Endothelial cell (in vitro differentiated cells): Measurements from ENCODE around the gene WDFY4. TPM values are rescaled to one million over a fixed set of nuclear protein-coding genes. Genes with fewer than 3 reads are reported as not detected.
A peak's percentile ranks its signal among the peaks of the same experiment; 100 is the strongest.

Source experiments
- DNase-seq: peaks from one replicate; pipeline ENCODE4 v3.0.0; 2021; ENCODE audit warnings: low spot score
- H3K27ac Mint-ChIP-seq: one replicate; pipeline ENCODE4 v1.8.0; 2021; ENCODE audit warnings: mixed read lengths, inconsistent platforms; ENCODE audit not compliant: unreplicated experiment
- H3K27me3 Mint-ChIP-seq: one replicate; pipeline ENCODE4 v1.8.0; 2021; ENCODE audit warnings: mild to moderate bottlenecking, moderate library complexity, mixed read lengths, inconsistent platforms; ENCODE audit not compliant: unreplicated experiment
- H3K36me3 Mint-ChIP-seq: one replicate; pipeline ENCODE4 v1.8.0; 2021; ENCODE audit warnings: mild to moderate bottlenecking, low read depth, mixed read lengths, inconsistent platforms; ENCODE audit not compliant: unreplicated experiment
- H3K4me1 Mint-ChIP-seq: one replicate; pipeline ENCODE4 v1.8.0; 2021; ENCODE audit warnings: mild to moderate bottlenecking, mixed read lengths, inconsistent platforms; ENCODE audit not compliant: unreplicated experiment
- H3K4me3 Mint-ChIP-seq: one replicate; pipeline ENCODE4 v1.8.0; 2021; ENCODE audit warnings: mild to moderate bottlenecking, mixed read lengths, inconsistent platforms; ENCODE audit not compliant: unreplicated experiment
- H3K9me3 Mint-ChIP-seq: one replicate; pipeline ENCODE4 v1.8.0; 2021; ENCODE audit warnings: mixed read lengths, inconsistent platforms; ENCODE audit not compliant: unreplicated experiment
- total RNA-seq: library from RNA; stranded (reverse); fragmentation: NEBNext Ultra II Directional; extraction: Animal tissue kit (Norgen Biotek cat#: 25700); gene quantifications from one replicate; pipeline ENCODE4 v1.2.1, GENCODE V29; 2021; ENCODE audit not compliant: unreplicated experiment
- TF ChIP-seq, protein P1 (sequence below): fragments of 200-600 bp; sonication (generic); IDR thresholded peaks from one replicate; pipeline ENCODE4 v1.5.0; 2021; ENCODE audit warnings: antibody characterized with exemption; ENCODE audit not compliant: unreplicated experiment

Gene WDFY4
- total RNA-seq, 1 donor from 2014 or later, result 0.54 TPM

DNA sequence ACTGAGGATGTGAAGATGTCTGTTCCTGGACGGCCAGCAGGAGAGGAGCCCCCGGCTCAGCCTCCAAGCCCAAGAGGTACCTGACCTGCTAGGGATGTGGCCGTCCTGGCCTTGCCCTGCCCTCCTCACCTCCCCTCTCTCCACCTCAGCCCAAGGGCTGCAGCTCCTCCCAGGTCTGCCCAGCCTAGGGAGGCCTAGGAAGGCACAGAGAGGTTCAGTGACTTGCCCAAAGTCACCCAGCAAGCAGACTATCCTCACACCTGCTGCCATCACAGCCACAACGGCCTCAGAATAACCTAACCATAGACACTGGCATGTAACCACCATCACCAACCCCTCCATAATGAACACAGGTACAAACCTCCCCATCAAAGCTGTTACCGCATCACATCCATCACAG lies 293.6 kb downstream of the WDFY4 start:
- H3K4me1 Mint-ChIP-seq, result peaks cover 6% of the 10 kb centered on the region
- H3K4me3 Mint-ChIP-seq, result no peak overlapping the region
- DNase-seq, result no peak
- H3K36me3 Mint-ChIP-seq, result no peaks in the 10 kb centered on the region
- TF ChIP-seq, protein P1, sequence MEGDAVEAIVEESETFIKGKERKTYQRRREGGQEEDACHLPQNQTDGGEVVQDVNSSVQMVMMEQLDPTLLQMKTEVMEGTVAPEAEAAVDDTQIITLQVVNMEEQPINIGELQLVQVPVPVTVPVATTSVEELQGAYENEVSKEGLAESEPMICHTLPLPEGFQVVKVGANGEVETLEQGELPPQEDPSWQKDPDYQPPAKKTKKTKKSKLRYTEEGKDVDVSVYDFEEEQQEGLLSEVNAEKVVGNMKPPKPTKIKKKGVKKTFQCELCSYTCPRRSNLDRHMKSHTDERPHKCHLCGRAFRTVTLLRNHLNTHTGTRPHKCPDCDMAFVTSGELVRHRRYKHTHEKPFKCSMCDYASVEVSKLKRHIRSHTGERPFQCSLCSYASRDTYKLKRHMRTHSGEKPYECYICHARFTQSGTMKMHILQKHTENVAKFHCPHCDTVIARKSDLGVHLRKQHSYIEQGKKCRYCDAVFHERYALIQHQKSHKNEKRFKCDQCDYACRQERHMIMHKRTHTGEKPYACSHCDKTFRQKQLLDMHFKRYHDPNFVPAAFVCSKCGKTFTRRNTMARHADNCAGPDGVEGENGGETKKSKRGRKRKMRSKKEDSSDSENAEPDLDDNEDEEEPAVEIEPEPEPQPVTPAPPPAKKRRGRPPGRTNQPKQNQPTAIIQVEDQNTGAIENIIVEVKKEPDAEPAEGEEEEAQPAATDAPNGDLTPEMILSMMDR, result no peak
- no peaks in the 10 kb centered on the region for H3K9me3 Mint-ChIP-seq
- H3K27me3 Mint-ChIP-seq, result peaks cover 10% of the 10 kb centered on the region
- H3K27ac Mint-ChIP-seq, result no peak overlapping the region

DNA sequence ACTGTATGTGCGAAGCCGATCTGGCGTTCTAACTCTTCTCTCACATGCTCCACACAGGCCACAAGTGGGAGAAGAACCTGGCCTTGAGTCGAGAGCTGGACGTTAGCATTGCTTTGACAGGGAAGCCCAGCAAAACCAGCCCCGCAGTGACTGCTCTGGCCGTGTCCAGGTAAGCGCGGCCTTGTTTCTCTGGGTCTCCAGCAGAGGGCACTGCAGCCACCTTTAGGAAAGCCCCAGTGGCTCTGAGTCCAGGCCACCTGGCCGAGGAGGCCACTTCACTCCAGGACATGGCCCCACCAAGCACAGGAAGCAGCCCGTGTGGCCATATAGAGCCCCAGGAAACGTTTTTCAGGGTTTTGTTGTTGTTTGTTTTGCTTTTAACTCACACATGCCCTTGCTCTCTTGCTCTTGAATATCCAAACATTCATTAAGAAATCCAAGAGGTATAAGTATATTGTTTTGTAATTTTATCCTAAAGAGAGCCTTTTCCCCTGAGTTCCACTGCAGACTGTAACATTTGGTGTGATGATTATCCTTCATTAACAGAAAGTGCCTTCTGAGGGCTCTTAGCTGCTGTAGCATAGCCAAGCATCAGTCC lies 296.7 kb downstream of the WDFY4 start:
- peaks cover 5% of the 10 kb centered on the region for H3K27me3 Mint-ChIP-seq
- no peak overlapping the region for H3K4me3 Mint-ChIP-seq
- H3K36me3 Mint-ChIP-seq, result no peaks in the 10 kb centered on the region
- H3K4me1 Mint-ChIP-seq, result peaks cover 6% of the 10 kb centered on the region
- H3K9me3 Mint-ChIP-seq, result no peaks in the 10 kb centered on the region
- TF ChIP-seq, protein P1, result peak; percentile 83
- peak; percentile 82 for DNase-seq
- no peak overlapping the region for H3K27ac Mint-ChIP-seq

DNA sequence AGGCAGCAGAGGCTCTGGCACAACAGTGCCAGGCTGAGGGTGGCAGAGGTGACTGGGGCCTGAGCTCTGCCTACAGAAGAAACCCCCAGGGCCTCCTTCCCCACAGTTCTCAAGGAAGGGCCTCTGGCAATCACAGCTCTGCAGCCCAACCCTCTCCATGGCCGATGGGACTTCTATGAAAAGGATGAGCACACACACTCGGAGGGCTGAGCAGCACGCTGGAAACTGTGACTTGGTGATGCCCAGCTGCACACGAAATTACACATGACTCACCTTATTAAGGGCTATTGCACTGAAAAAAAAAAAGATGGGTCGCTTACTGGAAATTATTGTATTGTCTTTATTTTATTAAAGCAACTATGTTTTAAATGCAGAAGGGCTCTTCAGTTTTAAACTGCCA lies 297.9 kb downstream of the WDFY4 start:
- H3K9me3 Mint-ChIP-seq, result no peaks in the 10 kb centered on the region
- TF ChIP-seq, protein P1, result no peak
- H3K27ac Mint-ChIP-seq, result no peak overlapping the region
- peaks cover 7% of the 10 kb centered on the region for H3K4me1 Mint-ChIP-seq
- no peak overlapping the region for H3K4me3 Mint-ChIP-seq
- no peaks in the 10 kb centered on the region for H3K36me3 Mint-ChIP-seq
- DNase-seq, result no peak
- peaks cover 5% of the 10 kb centered on the region for H3K27me3 Mint-ChIP-seq

DNA sequence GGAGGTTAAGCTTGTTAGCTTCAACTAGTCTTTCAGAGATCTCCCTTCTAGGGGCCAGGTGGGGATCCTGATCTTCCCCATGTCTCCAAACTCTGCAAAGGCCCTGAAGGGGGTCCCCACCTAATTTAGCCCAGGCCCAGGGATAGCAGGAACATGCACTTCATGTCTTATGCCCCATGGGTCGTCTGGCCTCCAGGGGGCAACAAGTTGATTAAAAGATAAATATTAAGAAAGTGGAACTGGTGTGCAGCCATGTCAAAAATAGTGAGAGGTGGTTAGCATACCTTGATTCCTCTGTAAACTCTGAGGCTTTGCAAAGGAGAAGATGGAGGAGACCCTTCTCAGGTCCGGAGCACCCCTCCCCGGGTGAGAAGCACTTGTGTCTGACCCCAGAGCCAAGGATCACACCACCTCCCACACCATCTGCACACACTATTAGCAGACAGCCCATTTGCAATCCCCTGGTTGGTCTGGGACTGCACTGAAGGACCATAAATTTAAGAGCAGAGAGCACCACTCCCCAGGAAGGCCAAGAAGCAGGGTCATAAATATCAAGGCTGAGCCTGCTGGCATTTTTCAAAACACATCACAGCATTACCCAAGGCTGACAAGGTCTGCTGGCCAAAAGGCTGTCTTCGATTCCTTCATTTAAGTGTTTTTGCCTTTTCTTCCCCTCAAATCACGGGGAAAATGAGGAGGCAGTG lies 299.1 kb downstream of the WDFY4 start:
- Mint-ChIP-seq H3K4me1 (peaks cover 9% of the 10 kb centered on the region), H3K9me3 (no peaks in the 10 kb centered on the region)

More for the DNA sequence above, 299.1 kb downstream of the WDFY4 start:
- Mint-ChIP-seq H3K27me3 (peaks cover 5% of the 10 kb centered on the region), H3K4me3 (no peak overlapping the region), H3K36me3 (no peaks in the 10 kb centered on the region), H3K27ac (no peak overlapping the region)
- TF ChIP-seq, protein P1, result no peak
- no peak for DNase-seq
